Tibial artery (tissue), 4 donors: Measurements from ENCODE around the gene DUOXA1.

Experiments used
- DNase-seq, 2 donors: peaks; one replicate each; pipeline ENCODE4 v3.0.0-alpha.2; 2019
- H3K27ac ChIP-seq, 2 donors: fragments of 200-600 bp; sonication (generic) in 1 of 2; 1 replicate in 1 of 2; 2 replicates in 1 of 2; pipeline ENCODE4 v1.5.1; 2018 to 2019; ENCODE audit warnings: mild to moderate bottlenecking in 1 of 2
- H3K27me3 ChIP-seq, 2 donors: fragments of 200-600 bp; sonication (generic) in 1 of 2; one replicate each; pipeline versions ENCODE4 v1.5.1 to v1.6.0; 2016 to 2019
- H3K36me3 ChIP-seq, 3 donors: fragments of 200-600 bp; sonication (generic) in 2 of 3; one replicate each; pipeline ENCODE4 v1.5.1; 2016 to 2019; ENCODE audit warnings: mild to moderate bottlenecking in 2 of 3
- H3K4me1 ChIP-seq, 4 donors: fragments of 200-600 bp; sonication (generic) in 2 of 4; 1 replicate in 3 of 4; 2 replicates in 1 of 4; pipeline ENCODE4 v1.5.1; 2016 to 2019
- H3K4me3 ChIP-seq, 2 donors: fragments of 200-600 bp; sonication (generic) in 1 of 2; 1 replicate in 1 of 2; 2 replicates in 1 of 2; pipeline ENCODE4 v1.5.1; 2018 to 2019; ENCODE audit warnings: mild to moderate bottlenecking in 2 of 2
- H3K9me3 ChIP-seq, 3 donors: fragments of 200-600 bp; sonication (generic) in 1 of 3; one replicate each; pipeline ENCODE4 v1.5.1; 2016 to 2019
- CTCF ChIP-seq, 2 experiments: fragments of 200-600 bp in 1 of 2; fragments of 450-650 bp in 1 of 2; IDR thresholded peaks; one replicate each; pipeline ENCODE4 v1.5.1; 2017 to 2019; ENCODE audit warnings: antibody characterized with exemption in 2 of 2, mild to moderate bottlenecking in 1 of 2, moderate library complexity in 1 of 2
- intact Hi-C: fragments of 100-400 bp; cut with DNase I; formaldehyde crosslinking; loops from one replicate; pipeline ENCODE4 v1.15.0; 2023; ENCODE audit warnings: low total_unique reads

DUOXA1 gene

GRCh38 chr15:45146405-45146804, 16.7 kb upstream of the DUOXA1 start:
- Histone ChIP-seq H3K9me3 (no peaks in the 10 kb centered on the region), H3K4me3 (no peak overlapping the region), H3K27me3 (peaks cover 0 to 26% of the 10 kb centered on the region in 2 donors), H3K27ac (no peak overlapping the region), H3K36me3 (peaks cover 0 to 4% (median 0%) of the 10 kb centered on the region in 3 donors), H3K4me1 (no peaks in the 10 kb centered on the region)
- TF ChIP-seq CTCF (IDR thresholded peaks at IDR 0.05) = no peak
- no peak for DNase-seq
- intact Hi-C loops = no loop called here

GRCh38 chr15:45144775-45145174, 15.1 kb upstream of the DUOXA1 start:
- DNase-seq = no peak
- Histone ChIP-seq H3K27me3 (peaks cover 0 to 41% of the 10 kb centered on the region in 2 donors), H3K4me1 (no peaks in the 10 kb centered on the region), H3K9me3 (no peaks in the 10 kb centered on the region), H3K4me3 (no peak overlapping the region), H3K36me3 (no peaks in the 10 kb centered on the region), H3K27ac (no peak overlapping the region)
- intact Hi-C loops = no loop called here
- TF ChIP-seq CTCF (IDR thresholded peaks at IDR 0.05) = no peak

- no peaks in the 10 kb centered on the region for H3K36me3 ChIP-seq
- no peaks in the 10 kb centered on the region for H3K9me3 ChIP-seq
- peaks cover 0 to 50% of the 10 kb centered on the region in 2 donors for H3K27me3 ChIP-seq
- H3K27ac ChIP-seq = no peak overlapping the region
- TF ChIP-seq CTCF (IDR thresholded peaks at IDR 0.05) = no peak
- no peak for DNase-seq
- no peaks in the 10 kb centered on the region for H3K4me1 ChIP-seq
- H3K4me3 ChIP-seq = no peak overlapping the region
- intact Hi-C loops = no loop called here
These were observed 14.3 kb upstream of the DUOXA1 start for GRCh38 chr15:45143946-45144345.

- Histone ChIP-seq H3K4me3 (no peak overlapping the region), H3K27ac (no peak overlapping the region), H3K27me3 (peaks cover 0 to 59% of the 10 kb centered on the region in 2 donors), H3K36me3 (no peaks in the 10 kb centered on the region), H3K4me1 (no peaks in the 10 kb centered on the region), H3K9me3 (no peaks in the 10 kb centered on the region)
- intact Hi-C loops = no loop called here
- DNase-seq = no peak
- no peak for TF ChIP-seq CTCF (IDR thresholded peaks at IDR 0.05)
These were observed 13.4 kb upstream of the DUOXA1 start for GRCh38 chr15:45143056-45143455.

GRCh38 chr15:45141386-45141785, 11.7 kb upstream of the DUOXA1 start:
- Histone ChIP-seq H3K4me1 (no peaks in the 10 kb centered on the region), H3K9me3 (no peaks in the 10 kb centered on the region), H3K36me3 (no peaks in the 10 kb centered on the region), H3K27me3 (peaks cover 0 to 70% of the 10 kb centered on the region in 2 donors), H3K4me3 (no peak overlapping the region), H3K27ac (no peak overlapping the region)
- intact Hi-C loops = no loop called here
- TF ChIP-seq CTCF (IDR thresholded peaks at IDR 0.05) = no peak
- no peak for DNase-seq
